ENCODE results near the gene SKIL.

SKIL gene

GRCh38 chr3:170352936-170353335 is 4.6 kb upstream of the SKIL start:
- no peak for DNase-seq

GRCh38 chr3:170353485-170353884 is 4.0 kb upstream of the SKIL start:
- no peak for DNase-seq

GRCh38 chr3:170354760-170355159 is 2.8 kb upstream of the SKIL start:
- DNase-seq = no peak

- peak; percentile 55 for DNase-seq
Measured at GRCh38 chr3:170355738-170356595, 1.5 kb upstream of the SKIL start.

GRCh38 chr3:170356596-170357175 is 829 bp upstream of the SKIL start:
- peak; percentile 88 for DNase-seq

- DNase-seq = peak; percentile 31
Measured at GRCh38 chr3:170358042-170359010, 811 bp downstream of the SKIL start.

GRCh38 chr3:170359178-170359704 is 1.7 kb downstream of the SKIL start:
- DNase-seq = no peak

GRCh38 chr3:170360466-170360865 is 3.0 kb downstream of the SKIL start:
- DNase-seq = no peak

GRCh38 chr3:170360916-170361315 is 3.4 kb downstream of the SKIL start:
- DNase-seq = no peak

- no peak for DNase-seq
Measured at GRCh38 chr3:170361711-170362110, 4.2 kb downstream of the SKIL start.

GRCh38 chr3:170363471-170363994 is 6.0 kb downstream of the SKIL start:
- DNase-seq = no peak

GRCh38 chr3:170364965-170365364 is 7.5 kb downstream of the SKIL start:
- no peak for DNase-seq

- DNase-seq = no peak
Measured at GRCh38 chr3:170367797-170368196, 10.3 kb downstream of the SKIL start.

- peak; percentile 9 for DNase-seq
Measured at GRCh38 chr3:170368921-170369320, 11.4 kb downstream of the SKIL start.

GRCh38 chr3:170372190-170372879 is 14.8 kb downstream of the SKIL start:
- peak; percentile 79 for DNase-seq

GRCh38 chr3:170383567-170383966 is 26.1 kb downstream of the SKIL start:
- no peak for DNase-seq

- no peak for DNase-seq
Measured at GRCh38 chr3:170386468-170386867, 29.0 kb downstream of the SKIL start.

- DNase-seq = no peak
Measured at GRCh38 chr3:170387950-170388349, 30.4 kb downstream of the SKIL start.

GRCh38 chr3:170391108-170391507 is 33.6 kb downstream of the SKIL start:
- DNase-seq = no peak

- no peak for DNase-seq
Measured at GRCh38 chr3:170397685-170398084, 40.2 kb downstream of the SKIL start.

GRCh38 chr3:170405101-170405500 is 47.6 kb downstream of the SKIL start:
- no peak for DNase-seq

GRCh38 chr3:170410428-170411029 is 53.0 kb downstream of the SKIL start:
- DNase-seq = peak; percentile 20

All from NCI-H1092 treated with DMSO at 0.1 percent for 48 hours (cell line).